NCI-H524 (cell line): ENCODE results near the gene KLHL25.
A peak's percentile ranks its signal among the peaks of the same experiment; 100 is the strongest.

Source experiments
- DNase-seq, 2 experiments: peaks; one replicate each; lab custom pipeline; 2025; lab: John Stamatoyannopoulos, UW

KLHL25 gene

GRCh38 chr15:85760531-85761371, 34.0 kb downstream of the KLHL25 start:
- no peak for DNase-seq

- no peak for DNase-seq
Observed at GRCh38 chr15:85760049-85760448, 34.7 kb downstream of the KLHL25 start.

- peak in 1 of 2 experiments; percentile 62 for DNase-seq
Observed at GRCh38 chr15:85759376-85759775, 35.3 kb downstream of the KLHL25 start.

- no peak for DNase-seq
Observed at GRCh38 chr15:85758655-85758978, 36.1 kb downstream of the KLHL25 start.

GRCh38 chr15:85757939-85758654, 36.6 kb downstream of the KLHL25 start:
- DNase-seq, result no peak

- no peak for DNase-seq
Observed at GRCh38 chr15:85757073-85757938, 37.4 kb downstream of the KLHL25 start.

- DNase-seq, result no peak
Observed at GRCh38 chr15:85756411-85757072, 38.2 kb downstream of the KLHL25 start.

GRCh38 chr15:85755942-85756341, 38.8 kb downstream of the KLHL25 start:
- no peak for DNase-seq

GRCh38 chr15:85755471-85755870, 39.3 kb downstream of the KLHL25 start:
- DNase-seq, result no peak

GRCh38 chr15:85754989-85755388, 39.7 kb downstream of the KLHL25 start:
- DNase-seq, result no peak

- no peak for DNase-seq
Observed at GRCh38 chr15:85753791-85754452, 40.8 kb downstream of the KLHL25 start.

GRCh38 chr15:85753261-85753660, 41.5 kb downstream of the KLHL25 start:
- no peak for DNase-seq

- no peak for DNase-seq
Observed at GRCh38 chr15:85752491-85752961, 42.2 kb downstream of the KLHL25 start.

- DNase-seq, result no peak
Observed at GRCh38 chr15:85752124-85752475, 42.6 kb downstream of the KLHL25 start.

- no peak for DNase-seq
Observed at GRCh38 chr15:85751291-85752123, 43.2 kb downstream of the KLHL25 start.

GRCh38 chr15:85750319-85751290, 44.1 kb downstream of the KLHL25 start:
- no peak for DNase-seq

- no peak for DNase-seq
Observed at GRCh38 chr15:85749261-85750151, 45.2 kb downstream of the KLHL25 start.

GRCh38 chr15:85748729-85749128, 46.0 kb downstream of the KLHL25 start:
- no peak for DNase-seq
